Skeletal muscle tissue (tissue), 4 donors: Measurements from ENCODE around the gene NDUFS4. TPM values are rescaled to one million over a fixed set of nuclear protein-coding genes. Genes with fewer than 3 reads are reported as not detected.
"Not testable (repeated sequence)": the region's sequence is repeated elsewhere in the genome, so short reads cannot be mapped to it uniquely, and the experiment has no call there.

Source experiments
- H3K27ac ChIP-seq: one replicate; pipeline ENCODE4 v1.7.0; 2013; ENCODE audit warnings: mild to moderate bottlenecking, low read depth, low read length, inconsistent platforms
- H3K27me3 ChIP-seq, 3 donors: one replicate each; pipeline ENCODE4 v1.7.0; 2013; ENCODE audit warnings: low read length in 3 of 3; ENCODE audit not compliant: control insufficient read depth in 3 of 3, insufficient read depth in 3 of 3
- H3K36me3 ChIP-seq, 3 donors: one replicate each; pipeline ENCODE4 v1.7.0; 2013; ENCODE audit warnings: low read length in 3 of 3; ENCODE audit not compliant: control insufficient read depth in 3 of 3, insufficient read depth in 3 of 3
- H3K4me1 ChIP-seq, 3 donors: one replicate each; pipeline ENCODE4 v1.7.0; 2013; ENCODE audit warnings: low read length in 3 of 3, mild to moderate bottlenecking in 3 of 3; ENCODE audit not compliant: control insufficient read depth in 3 of 3, insufficient read depth in 3 of 3
- H3K4me3 ChIP-seq, 3 donors: one replicate each; pipeline ENCODE4 v1.7.0; 2013; ENCODE audit warnings: low read length in 3 of 3
- H3K9ac ChIP-seq, 3 donors: one replicate each; pipeline ENCODE4 v1.7.0; 2013; ENCODE audit warnings: low read length in 3 of 3, mild to moderate bottlenecking in 3 of 3, moderate library complexity in 2 of 3, low read depth in 1 of 3
- H3K9me3 ChIP-seq, 3 donors: one replicate each; pipeline ENCODE4 v1.7.0; 2013; ENCODE audit warnings: low read length in 3 of 3; ENCODE audit not compliant: control insufficient read depth in 3 of 3
- total RNA-seq: library from RNA; depleted of rRNA; stranded (reverse); fragments of >200 nt; gene quantifications from one replicate; pipeline ENCODE4 v1.2.3, GENCODE V29; 2014
- donor health status: Osteomylitis.

NDUFS4 gene
- 135 TPM for total RNA-seq

- H3K36me3 ChIP-seq: no peaks in the 10 kb centered on the region
- peak within 1 kb of the TSS; percentile 95 to 99 (median 96) for H3K4me3 ChIP-seq
- H3K9me3 ChIP-seq: no peaks in the 10 kb centered on the region
- peak within 1 kb of the TSS; percentile 96 for H3K27ac ChIP-seq
- H3K4me1 ChIP-seq: peaks cover 0 to 22% (median 5%) of the 10 kb centered on the region in 3 donors
- H3K27me3 ChIP-seq: peaks cover 0 to 3% (median 0%) of the 10 kb centered on the region in 3 donors
- peak within 1 kb of the TSS; percentile 88 to 96 (median 94) for H3K9ac ChIP-seq
Measured at GRCh38 chr5:53560506-53561191, at the start of gene NDUFS4. Gene NDUFS4 (plus strand): TSS chr5:53560639. CDS start chr5:53560663, 24 bp downstream.

GRCh38 chr5:53512539-53512938, 47.9 kb upstream of the NDUFS4 start:
- H3K9ac ChIP-seq: no peak overlapping the region
- H3K27ac ChIP-seq: no peak overlapping the region
- H3K4me3 ChIP-seq: no peak overlapping the region

GRCh38 chr5:53515988-53516387, 44.5 kb upstream of the NDUFS4 start:
- no peak overlapping the region for H3K4me3 ChIP-seq
- no peaks in the 10 kb centered on the region for H3K4me1 ChIP-seq
- no peak overlapping the region for H3K9ac ChIP-seq
- no peaks in the 10 kb centered on the region for H3K9me3 ChIP-seq
- no peak overlapping the region for H3K27ac ChIP-seq
- no peaks in the 10 kb centered on the region for H3K36me3 ChIP-seq
- H3K27me3 ChIP-seq: no peaks in the 10 kb centered on the region

More at GRCh38 chr5:53512539-53512938, 47.9 kb upstream of the NDUFS4 start:
- Histone ChIP-seq H3K9me3 (peaks cover 0 to 7% (median 4%) of the 10 kb centered on the region in 3 donors), H3K36me3 (no peaks in the 10 kb centered on the region), H3K4me1 (no peaks in the 10 kb centered on the region), H3K27me3 (no peaks in the 10 kb centered on the region)

- Histone ChIP-seq H3K36me3 (no peaks in the 10 kb centered on the region), H3K9me3 (peaks cover 0 to 2% (median 0%) of the 10 kb centered on the region in 3 donors), H3K27me3 (no peaks in the 10 kb centered on the region), H3K4me3 (no peak overlapping the region), H3K4me1 (no peaks in the 10 kb centered on the region), H3K9ac (no peak overlapping the region), H3K27ac (no peak overlapping the region)
Measured at GRCh38 chr5:53520813-53521212, 39.6 kb upstream of the NDUFS4 start.

GRCh38 chr5:53537711-53538110, 22.7 kb upstream of the NDUFS4 start:
- Histone ChIP-seq H3K27ac (no peak overlapping the region), H3K9me3 (no peaks in the 10 kb centered on the region)

GRCh38 chr5:53540739-53541138, 19.7 kb upstream of the NDUFS4 start:
- H3K27me3 ChIP-seq, H3K4me1 ChIP-seq, H3K36me3 ChIP-seq, H3K9me3 ChIP-seq, H3K9ac ChIP-seq, H3K4me3 ChIP-seq, H3K27ac ChIP-seq: not testable (repeated sequence)

More at GRCh38 chr5:53537711-53538110, 22.7 kb upstream of the NDUFS4 start:
- Histone ChIP-seq H3K27me3 (no peaks in the 10 kb centered on the region), H3K36me3 (no peaks in the 10 kb centered on the region), H3K9ac (no peak overlapping the region), H3K4me3 (no peak overlapping the region), H3K4me1 (no peaks in the 10 kb centered on the region)

- H3K4me3 ChIP-seq: no peak overlapping the region
- no peaks in the 10 kb centered on the region for H3K36me3 ChIP-seq
- H3K9me3 ChIP-seq: no peaks in the 10 kb centered on the region
- H3K9ac ChIP-seq: no peak overlapping the region
- no peaks in the 10 kb centered on the region for H3K27me3 ChIP-seq
- no peak overlapping the region for H3K27ac ChIP-seq
- no peaks in the 10 kb centered on the region for H3K4me1 ChIP-seq
Measured at GRCh38 chr5:53541859-53542258, 18.6 kb upstream of the NDUFS4 start.

GRCh38 chr5:53542926-53543325, 17.5 kb upstream of the NDUFS4 start:
- Histone ChIP-seq H3K4me3 (no peak overlapping the region), H3K27ac (no peak overlapping the region), H3K4me1 (no peaks in the 10 kb centered on the region), H3K9me3 (no peaks in the 10 kb centered on the region), H3K9ac (no peak overlapping the region), H3K36me3 (no peaks in the 10 kb centered on the region), H3K27me3 (no peaks in the 10 kb centered on the region)

GRCh38 chr5:53543401-53543800, 17.0 kb upstream of the NDUFS4 start:
- H3K4me1 ChIP-seq: no peaks in the 10 kb centered on the region
- no peak overlapping the region for H3K4me3 ChIP-seq
- no peaks in the 10 kb centered on the region for H3K36me3 ChIP-seq
- H3K9ac ChIP-seq: no peak overlapping the region
- no peak overlapping the region for H3K27ac ChIP-seq
- no peaks in the 10 kb centered on the region for H3K9me3 ChIP-seq
- no peaks in the 10 kb centered on the region for H3K27me3 ChIP-seq

GRCh38 chr5:53545744-53546143, 14.7 kb upstream of the NDUFS4 start:
- H3K27me3 ChIP-seq: no peaks in the 10 kb centered on the region
- H3K4me3 ChIP-seq: no peak overlapping the region
- H3K36me3 ChIP-seq: no peaks in the 10 kb centered on the region
- H3K4me1 ChIP-seq: no peaks in the 10 kb centered on the region
- H3K27ac ChIP-seq: no peak overlapping the region
- H3K9me3 ChIP-seq: no peaks in the 10 kb centered on the region
- no peak overlapping the region for H3K9ac ChIP-seq
